ENCODE data around the gene TXNRD1. TPM values are rescaled to one million over a fixed set of nuclear protein-coding genes. Genes with fewer than 3 reads are reported as not detected.

TXNRD1 gene
- total and polyA plus RNA-seq, 2 donors (not counting 1 experiment from before 2014, with no cell fraction given) = 436 to 1,000 TPM

DNA sequence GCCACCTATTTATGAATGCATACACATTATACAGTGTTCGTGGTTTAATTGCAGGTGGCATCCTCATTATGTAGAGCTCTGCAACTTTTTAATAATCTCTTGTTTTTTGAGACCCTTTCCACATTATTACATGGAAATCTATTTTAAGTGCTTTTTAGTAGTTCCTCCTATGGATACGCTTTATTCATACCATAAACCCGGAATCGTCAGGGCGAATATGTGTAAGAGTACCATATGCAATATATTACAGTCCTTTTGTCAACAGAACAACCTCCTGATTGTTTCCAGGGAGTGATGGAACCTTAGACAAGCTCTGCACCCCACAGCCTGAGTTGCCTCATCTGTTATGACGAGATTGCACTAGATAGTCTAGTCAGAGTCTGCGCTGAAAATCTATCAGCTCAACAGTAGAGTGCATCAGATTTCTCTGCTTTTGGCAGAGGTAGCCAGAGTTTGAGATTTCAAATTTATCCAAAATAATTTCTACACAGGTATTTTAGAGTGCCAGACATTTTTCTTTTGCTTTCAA is 121.5 kb downstream of the TXNRD1 start:
- Histone ChIP-seq H3K9ac (ENCODE audit: insufficient read depth, low read length) (no peak overlapping the region), H4K20me1 (ENCODE audit: control insufficient read depth, extremely low read depth, insufficient read depth, low read length) (no peaks in the 10 kb centered on the region), H3K4me1 (ENCODE audit: control insufficient read depth, extremely low read depth, insufficient read depth, low read length) (no peaks in the 10 kb centered on the region), H2AFZ (ENCODE audit: low read length) (no peak overlapping the region), H3K36me3 (ENCODE audit: control insufficient read depth, insufficient read depth, low read length) (peaks cover 34% of the 10 kb centered on the region), H3K79me2 (ENCODE audit: control insufficient read depth, insufficient read depth, low read length) (peaks cover 39% of the 10 kb centered on the region), H3K9me3 (ENCODE audit: control insufficient read depth, insufficient read depth, low read depth, low read length) (no peaks in the 10 kb centered on the region), H3K4me2 (ENCODE audit: extremely low read depth, insufficient read depth, low read length) (no peak overlapping the region), H3K27ac (ENCODE audit: insufficient read depth, low read length) (no peak overlapping the region), H3K4me3 (replicated peaks in 1 of 4; ENCODE audit: control extremely low read depth in 1 of 4, insufficient read depth in 1 of 4, low read depth in 3 of 4, low read length in 4 of 4) (no peak overlapping the region), H3K27me3 (ENCODE audit: control insufficient read depth, insufficient read depth, low read length) (no peaks in the 10 kb centered on the region)
- TF ChIP-seq EZH2 (IDR thresholded peaks at IDR 0.05; ENCODE audit: low read length, missing control alignments) = no peak
- no peak for DNase-seq (ENCODE audit: low read depth in 2 of 2)

DNA sequence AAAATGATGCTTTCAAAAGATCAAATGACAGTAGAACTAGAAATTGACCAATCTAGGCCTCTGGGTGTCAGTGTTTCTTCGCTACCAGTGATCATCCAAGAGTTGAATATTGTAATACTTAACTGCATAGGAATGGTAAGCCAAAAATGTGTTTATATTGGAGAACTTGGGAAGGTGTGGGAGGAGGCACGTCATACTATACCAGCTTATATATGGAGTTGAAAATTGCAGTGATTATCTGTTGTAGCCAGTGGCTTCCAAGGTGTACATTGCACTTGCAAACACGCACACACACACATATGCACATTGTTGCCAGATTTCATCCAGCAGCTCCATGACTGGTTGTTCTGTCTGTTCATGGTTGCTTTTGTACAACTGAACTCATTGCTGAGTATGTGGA is 124.1 kb downstream of the TXNRD1 start:
- Histone ChIP-seq H3K9ac (ENCODE audit: insufficient read depth, low read length) (no peak overlapping the region), H3K4me1 (ENCODE audit: control insufficient read depth, extremely low read depth, insufficient read depth, low read length) (no peaks in the 10 kb centered on the region), H2AFZ (ENCODE audit: low read length) (no peak overlapping the region), H3K27ac (ENCODE audit: insufficient read depth, low read length) (no peak overlapping the region), H3K9me3 (ENCODE audit: control insufficient read depth, insufficient read depth, low read depth, low read length) (no peaks in the 10 kb centered on the region), H3K27me3 (ENCODE audit: control insufficient read depth, insufficient read depth, low read length) (no peaks in the 10 kb centered on the region), H3K4me3 (replicated peaks in 1 of 4; ENCODE audit: control extremely low read depth in 1 of 4, insufficient read depth in 1 of 4, low read depth in 3 of 4, low read length in 4 of 4) (no peak overlapping the region), H3K79me2 (ENCODE audit: control insufficient read depth, insufficient read depth, low read length) (peaks cover 46% of the 10 kb centered on the region), H4K20me1 (ENCODE audit: control insufficient read depth, extremely low read depth, insufficient read depth, low read length) (no peaks in the 10 kb centered on the region), H3K36me3 (ENCODE audit: control insufficient read depth, insufficient read depth, low read length) (peaks cover 38% of the 10 kb centered on the region), H3K4me2 (ENCODE audit: extremely low read depth, insufficient read depth, low read length) (no peak overlapping the region)
- DNase-seq (ENCODE audit: low read depth in 2 of 2) = peak in 1 of 2 donors; percentile 64
- TF ChIP-seq, protein P1, sequence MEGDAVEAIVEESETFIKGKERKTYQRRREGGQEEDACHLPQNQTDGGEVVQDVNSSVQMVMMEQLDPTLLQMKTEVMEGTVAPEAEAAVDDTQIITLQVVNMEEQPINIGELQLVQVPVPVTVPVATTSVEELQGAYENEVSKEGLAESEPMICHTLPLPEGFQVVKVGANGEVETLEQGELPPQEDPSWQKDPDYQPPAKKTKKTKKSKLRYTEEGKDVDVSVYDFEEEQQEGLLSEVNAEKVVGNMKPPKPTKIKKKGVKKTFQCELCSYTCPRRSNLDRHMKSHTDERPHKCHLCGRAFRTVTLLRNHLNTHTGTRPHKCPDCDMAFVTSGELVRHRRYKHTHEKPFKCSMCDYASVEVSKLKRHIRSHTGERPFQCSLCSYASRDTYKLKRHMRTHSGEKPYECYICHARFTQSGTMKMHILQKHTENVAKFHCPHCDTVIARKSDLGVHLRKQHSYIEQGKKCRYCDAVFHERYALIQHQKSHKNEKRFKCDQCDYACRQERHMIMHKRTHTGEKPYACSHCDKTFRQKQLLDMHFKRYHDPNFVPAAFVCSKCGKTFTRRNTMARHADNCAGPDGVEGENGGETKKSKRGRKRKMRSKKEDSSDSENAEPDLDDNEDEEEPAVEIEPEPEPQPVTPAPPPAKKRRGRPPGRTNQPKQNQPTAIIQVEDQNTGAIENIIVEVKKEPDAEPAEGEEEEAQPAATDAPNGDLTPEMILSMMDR (conservative IDR thresholded peaks at IDR 0.05 in 1 of 2, IDR thresholded peaks at IDR 0.05 in 1 of 2; ENCODE audit: low read depth in 1 of 2, low read length in 2 of 2) = no peak
- no peak for TF ChIP-seq EZH2 (IDR thresholded peaks at IDR 0.05; ENCODE audit: low read length, missing control alignments)

DNA sequence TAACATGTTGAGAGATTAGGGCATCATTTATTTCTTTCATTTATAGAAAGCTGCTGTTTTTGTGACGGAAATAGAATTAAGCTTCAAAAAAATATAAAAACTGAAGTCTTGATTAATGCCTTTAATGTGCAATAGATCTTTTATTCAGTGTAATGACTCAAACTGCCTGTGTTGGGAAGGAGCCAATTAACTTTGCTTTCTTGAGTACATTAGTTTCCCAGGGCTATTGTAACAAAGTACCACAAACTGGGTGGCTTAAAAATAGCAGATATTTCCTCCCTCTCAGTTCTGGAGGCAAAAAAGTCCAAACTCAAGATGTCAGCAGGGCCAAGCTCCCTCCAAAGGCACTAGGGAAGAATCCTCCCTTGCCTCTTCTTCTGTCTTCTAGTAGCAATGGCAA is 124.6 kb downstream of the TXNRD1 start:
- peaks cover 38% of the 10 kb centered on the region for H3K36me3 ChIP-seq (ENCODE audit: control insufficient read depth, insufficient read depth, low read length)
- H3K9ac ChIP-seq (ENCODE audit: insufficient read depth, low read length) = no peak overlapping the region
- H3K4me1 ChIP-seq (ENCODE audit: control insufficient read depth, extremely low read depth, insufficient read depth, low read length) = no peaks in the 10 kb centered on the region

More for the DNA sequence above, 124.6 kb downstream of the TXNRD1 start:
- no peak overlapping the region for H3K4me2 ChIP-seq (ENCODE audit: extremely low read depth, insufficient read depth, low read length)
- H2AFZ ChIP-seq (ENCODE audit: low read length) = no peak overlapping the region
- H3K27ac ChIP-seq (ENCODE audit: insufficient read depth, low read length) = no peak overlapping the region
- no peaks in the 10 kb centered on the region for H3K27me3 ChIP-seq (ENCODE audit: control insufficient read depth, insufficient read depth, low read length)
- peaks cover 50% of the 10 kb centered on the region for H3K79me2 ChIP-seq (ENCODE audit: control insufficient read depth, insufficient read depth, low read length)
- no peak overlapping the region for H3K4me3 ChIP-seq (replicated peaks in 1 of 4; ENCODE audit: control extremely low read depth in 1 of 4, insufficient read depth in 1 of 4, low read depth in 3 of 4, low read length in 4 of 4)
- DNase-seq (ENCODE audit: low read depth in 2 of 2) = peak; percentile 61 to 67
- TF ChIP-seq, protein P1 (conservative IDR thresholded peaks at IDR 0.05 in 1 of 2, IDR thresholded peaks at IDR 0.05 in 1 of 2; ENCODE audit: low read depth in 1 of 2, low read length in 2 of 2) = no peak
- no peak for TF ChIP-seq EZH2 (IDR thresholded peaks at IDR 0.05; ENCODE audit: low read length, missing control alignments)
- no peaks in the 10 kb centered on the region for H3K9me3 ChIP-seq (ENCODE audit: control insufficient read depth, insufficient read depth, low read depth, low read length)
- no peaks in the 10 kb centered on the region for H4K20me1 ChIP-seq (ENCODE audit: control insufficient read depth, extremely low read depth, insufficient read depth, low read length)
